T-helper 1 cell treated with Interleukin-12 subunit alpha and Interleukin-12 subunit beta and Interleukin-4 antibody, amounts not matched to agents 30 ng/mL and 1 ng/mL, for 36 hours (primary cell): ENCODE results near the gene CUL7. TPM values are rescaled to one million over a fixed set of nuclear protein-coding genes. Genes with fewer than 3 reads are reported as not detected.

Source experiments
- intact Hi-C: fragments of 100-400 bp; cut with micrococcal nuclease; formaldehyde crosslinking; loops from one replicate; pipeline ENCODE4 v1.15.1; 2024
- total RNA-seq: library from RNA; stranded (reverse); gene quantifications from 2 replicates; pipeline ENCODE4 v1.2.3, GENCODE V29; 2022

Gene CUL7
- total RNA-seq, 1 donor from 2014 or later: 13.0 TPM

- intact Hi-C loops: no loop called here
These were observed 23.7 kb upstream of the CUL7 start for GRCh38 chr6:43077333-43077809.

GRCh38 chr6:43076464-43077332 is 23.0 kb upstream of the CUL7 start:
- intact Hi-C loops: no loop called here

- intact Hi-C loops: no loop called here
These were observed 22.2 kb upstream of the CUL7 start, which contains the start of gene PTK7 for GRCh38 chr6:43075670-43076463. TSS of gene PTK7 (plus strand) at chr6:43076314. CDS start at chr6:43076489, 175 bp downstream.

GRCh38 chr6:43074847-43075669 is 21.4 kb upstream of the CUL7 start:
- intact Hi-C loops: no loop called here

- intact Hi-C loops: loop anchor here (1.0 kb wide), 3 partner anchors 11 to 169 kb away; partner anchors contain the start of genes KLC4 and MRPL2
These were observed 16.5 kb upstream of the CUL7 start for GRCh38 chr6:43070028-43070632.

GRCh38 chr6:43062818-43063217 is 9.2 kb upstream of the CUL7 start:
- intact Hi-C loops: no loop called here

GRCh38 chr6:43061861-43062260 is 8.2 kb upstream of the CUL7 start:
- intact Hi-C loops: no loop called here

GRCh38 chr6:43060755-43061633 is 7.3 kb upstream of the CUL7 start:
- intact Hi-C loops: no loop called here

GRCh38 chr6:43060034-43060754 is 6.5 kb upstream of the CUL7 start:
- intact Hi-C loops: no loop called here

GRCh38 chr6:43059168-43060033 is 5.8 kb upstream of the CUL7 start, which contains the start of the genes KLC4 and MRPL2:
TSS of gene KLC4 (plus strand) at chr6:43059631. CDS start at chr6:43061336, 1,705 bp downstream.
TSS of gene MRPL2 (minus strand) at chr6:43059434. CDS start at chr6:43059381, 53 bp downstream.
- intact Hi-C loops: loop anchor here (1.0 to 10.0 kb wide), 21 partner anchors 11 to 1324 kb away; partner anchors contain the start of genes ABCC10, CNPY3, GTPBP2 and HSP90AB1

GRCh38 chr6:43058531-43058930 is 4.9 kb upstream of the CUL7 start:
- intact Hi-C loops: loop anchor here (2.0 to 10.0 kb wide), 5 partner anchors 494 to 1272 kb away; partner anchors contain the start of genes HSP90AB1, POLH, TOMM6 and UBR2

- intact Hi-C loops: loop anchor here (10.0 kb wide), 3 partner anchors 519 to 1189 kb away; partner anchors contain the start of genes HSP90AB1, POLH and XPO5
These were observed 2.3 kb upstream of the CUL7 start for GRCh38 chr6:43055966-43056365.

GRCh38 chr6:43054206-43054943 is 724 bp upstream of the CUL7 start:
- intact Hi-C loops: loop anchor here (5.0 to 10.0 kb wide), 4 partner anchors 313 to 1190 kb away; partner anchors contain the start of genes HSP90AB1, POLH, XPO5 and ZNF318

GRCh38 chr6:43052842-43053544 is 658 bp downstream of the CUL7 start:
- intact Hi-C loops: loop anchor here (1.0 to 10.0 kb wide), 13 partner anchors 32 to 1192 kb away; partner anchors contain the start of genes CNPY3, HSP90AB1, KLHDC3 and PEX6

- intact Hi-C loops: loop anchor here (5.0 to 10.0 kb wide), 4 partner anchors 315 to 1192 kb away; partner anchors contain the start of genes HSP90AB1, POLH, XPO5 and ZNF318
These were observed 1.3 kb downstream of the CUL7 start for GRCh38 chr6:43052225-43052841.
